ENCODE data around the gene FAM98C.

GRCh38 chr19:38404858-38405257 is 2.0 kb downstream of the FAM98C start:
- TF ChIP-seq POLR2A (IDR thresholded peaks at IDR 0.05; ENCODE audit: low read depth, low read length) (no peak), POLR2AphosphoS5 (IDR thresholded peaks at IDR 0.05; ENCODE audit: low read depth, low read length) (no peak), TAF1 (IDR thresholded peaks at IDR 0.05; ENCODE audit: low read depth, low read length) (no peak), SPI1 (IDR thresholded peaks at IDR 0.05; ENCODE audit: low read depth, low read length) (no peak), PAX5 (IDR thresholded peaks at IDR 0.05; ENCODE audit: insufficient read depth, low read length, severe bottlenecking) (no peak), POU2F2 (IDR thresholded peaks at IDR 0.05; ENCODE audit: low read depth, low read length) (no peak)

Measured in GM12891 (cell line).